HL-60 (cell line): ENCODE measurements around the gene GPR108.

Experiments
- DNase-seq, 2 experiments: peaks; one replicate each; pipeline ENCODE4 v3.0.0-alpha.2; 2010 to 2020; ENCODE audit warnings: low read depth in 1 of 2, low spot score in 1 of 2
- H3K27ac ChIP-seq: fragments of 250-450 bp; sonication (Bioruptor Pico); replicated peaks from 2 replicates; pipeline ENCODE4 v1.5.1; 2020; ENCODE audit warnings: mild to moderate bottlenecking, moderate library complexity
- H3K27me3 ChIP-seq: fragments of 250-450 bp; sonication (Bioruptor Pico); 2 replicates; pipeline ENCODE4 v1.5.1; 2021; ENCODE audit warnings: mild to moderate bottlenecking, moderate library complexity; ENCODE audit not compliant: insufficient read depth, poor library complexity, severe bottlenecking
- H3K4me3 ChIP-seq: replicated peaks from 2 replicates; pipeline ENCODE4 v1.5.1; 2011; ENCODE audit warnings: mild to moderate bottlenecking, control low read depth, low read length; ENCODE audit not compliant: insufficient read depth
- GABPA ChIP-seq: IDR thresholded peaks from 2 replicates; pipeline ENCODE4 v1.6.1; 2012; ENCODE audit warnings: low read depth
- POLR2AphosphoS5 ChIP-seq: IDR thresholded peaks from 2 replicates; pipeline ENCODE4 v1.6.1; 2012; ENCODE audit warnings: low read depth
- REST ChIP-seq: IDR thresholded peaks from 2 replicates; pipeline ENCODE4 v1.6.1; 2012; ENCODE audit warnings: low read depth; ENCODE audit not compliant: insufficient replicate concordance
- SPI1 ChIP-seq: IDR thresholded peaks from 2 replicates; pipeline ENCODE4 v1.6.1; 2012; ENCODE audit warnings: low read depth, mild to moderate bottlenecking, borderline replicate concordance
- TF ChIP-seq, protein P1 (sequence below): IDR thresholded peaks from one replicate; pipeline ENCODE4 v1.5.1; 2011; ENCODE audit warnings: low read length, control low read depth, inconsistent platforms; ENCODE audit not compliant: insufficient read depth

The GPR108 gene

GRCh38 chr19:6696239-6696820 is 41.0 kb downstream of the GPR108 start:
- TF ChIP-seq GABPA (no peak), REST (no peak), POLR2AphosphoS5 (no peak), SPI1 (no peak)
- TF ChIP-seq, protein P1, sequence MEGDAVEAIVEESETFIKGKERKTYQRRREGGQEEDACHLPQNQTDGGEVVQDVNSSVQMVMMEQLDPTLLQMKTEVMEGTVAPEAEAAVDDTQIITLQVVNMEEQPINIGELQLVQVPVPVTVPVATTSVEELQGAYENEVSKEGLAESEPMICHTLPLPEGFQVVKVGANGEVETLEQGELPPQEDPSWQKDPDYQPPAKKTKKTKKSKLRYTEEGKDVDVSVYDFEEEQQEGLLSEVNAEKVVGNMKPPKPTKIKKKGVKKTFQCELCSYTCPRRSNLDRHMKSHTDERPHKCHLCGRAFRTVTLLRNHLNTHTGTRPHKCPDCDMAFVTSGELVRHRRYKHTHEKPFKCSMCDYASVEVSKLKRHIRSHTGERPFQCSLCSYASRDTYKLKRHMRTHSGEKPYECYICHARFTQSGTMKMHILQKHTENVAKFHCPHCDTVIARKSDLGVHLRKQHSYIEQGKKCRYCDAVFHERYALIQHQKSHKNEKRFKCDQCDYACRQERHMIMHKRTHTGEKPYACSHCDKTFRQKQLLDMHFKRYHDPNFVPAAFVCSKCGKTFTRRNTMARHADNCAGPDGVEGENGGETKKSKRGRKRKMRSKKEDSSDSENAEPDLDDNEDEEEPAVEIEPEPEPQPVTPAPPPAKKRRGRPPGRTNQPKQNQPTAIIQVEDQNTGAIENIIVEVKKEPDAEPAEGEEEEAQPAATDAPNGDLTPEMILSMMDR, result no peak
- Histone ChIP-seq H3K27ac (no peak overlapping the region), H3K4me3 (no peak overlapping the region), H3K27me3 (no peaks in the 10 kb centered on the region)
- DNase-seq, result no peak

- DNase-seq, result no peak
- H3K27ac ChIP-seq, result no peak overlapping the region
- no peaks in the 10 kb centered on the region for H3K27me3 ChIP-seq
- TF ChIP-seq, protein P1, result no peak
- no peak for TF ChIP-seq REST
- no peak for TF ChIP-seq POLR2AphosphoS5
- TF ChIP-seq GABPA, result no peak
- TF ChIP-seq SPI1, result no peak
- no peak overlapping the region for H3K4me3 ChIP-seq
Observed at GRCh38 chr19:6694147-6694815, 43.1 kb downstream of the GPR108 start.

DNA sequence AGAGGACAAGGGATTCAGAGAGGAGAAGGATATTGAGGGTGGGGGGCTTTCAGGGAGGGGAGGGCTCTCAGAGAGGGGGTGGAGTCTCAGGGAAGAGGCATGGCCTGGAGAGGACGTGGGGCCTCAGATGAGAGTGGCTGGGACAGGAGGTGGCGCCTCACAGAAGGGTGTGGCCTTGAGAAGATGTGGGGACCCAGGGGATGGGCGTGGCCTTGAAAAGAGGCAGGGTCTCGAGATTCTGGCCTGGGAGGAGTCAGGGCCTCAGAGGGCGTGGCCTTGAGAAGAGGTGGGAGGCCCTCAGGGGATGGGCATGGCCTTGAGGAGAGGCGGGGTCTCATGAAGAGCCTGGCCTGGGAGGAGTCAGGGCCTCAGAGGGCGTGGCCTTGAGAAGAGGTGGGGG is 43.7 kb downstream of the GPR108 start:
- TF ChIP-seq REST (no peak), POLR2AphosphoS5 (no peak), GABPA (no peak), SPI1 (no peak)
- TF ChIP-seq, protein P1, result no peak
- no peak overlapping the region for H3K27ac ChIP-seq
- DNase-seq, result no peak
- no peaks in the 10 kb centered on the region for H3K27me3 ChIP-seq
- H3K4me3 ChIP-seq, result no peak overlapping the region
